ENCODE measurements around the gene PKNOX1.

DNA sequence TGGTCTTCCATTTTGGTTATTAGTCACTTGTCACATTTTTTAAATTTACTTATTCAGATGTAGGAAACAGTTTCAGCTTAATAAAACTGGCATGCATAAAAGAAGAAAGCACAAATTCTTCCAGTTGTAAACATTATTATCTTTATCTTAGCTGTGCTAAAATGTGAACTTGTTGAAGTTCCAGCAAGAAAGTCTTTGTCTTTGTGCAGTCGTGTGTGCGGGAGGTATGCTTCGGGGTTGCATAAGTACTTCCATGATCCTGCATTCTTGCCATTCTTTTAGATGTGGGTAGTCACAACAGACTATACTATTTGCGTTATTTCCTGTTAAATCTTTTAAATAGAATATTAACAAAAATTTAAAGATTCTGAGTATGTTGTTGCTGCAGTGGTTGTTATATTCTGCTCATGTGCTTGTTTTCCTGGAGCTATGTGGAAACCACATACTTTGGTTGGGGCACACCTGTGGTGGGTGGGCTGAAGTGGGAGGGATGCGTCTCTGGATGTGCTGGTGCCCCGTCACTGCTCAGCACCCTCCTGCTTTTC lies 51.3 kb downstream of the PKNOX1 start:
- TF ChIP-seq YY1 (IDR thresholded peaks at IDR 0.05; ENCODE audit: insufficient read depth, insufficient read length): no peak
- no peak for TF ChIP-seq ZNF274 (IDR thresholded peaks at IDR 0.05; ENCODE audit: low read depth, low read length)
- no peak for TF ChIP-seq SUZ12 (IDR thresholded peaks at IDR 0.05; ENCODE audit: extremely low read depth, insufficient read depth, insufficient read length)

All from NT2/D1 (cell line).